ACC112 (cell line): ENCODE results near the gene GAMT.

ENCODE experiments used
- H2AFZ ChIP-seq: fragments of 200-600 bp; sonication (generic); one replicate; pipeline ENCODE4 v1.6.0; 2017; ENCODE audit warnings: antibody characterized with exemption, low read length; ENCODE audit not compliant: unreplicated experiment
- H3K27ac ChIP-seq: fragments of 200-600 bp; sonication (generic); 2 replicates; pipeline ENCODE4 v1.5.1; 2014; ENCODE audit warnings: low read depth, mild to moderate bottlenecking, antibody characterized with exemption, low read length, moderate library complexity
- H3K27me3 ChIP-seq: fragments of 200-600 bp; sonication (generic); 2 replicates; pipeline ENCODE4 v1.6.1; 2014; ENCODE audit warnings: mild to moderate bottlenecking, antibody characterized with exemption, low read length, moderate library complexity, mixed read lengths; ENCODE audit not compliant: insufficient read depth
- H3K36me3 ChIP-seq: fragments of 200-600 bp; sonication (generic); 2 replicates; pipeline ENCODE4 v1.6.1; 2016; ENCODE audit warnings: mild to moderate bottlenecking, antibody characterized with exemption, low read length, moderate library complexity, mixed read lengths; ENCODE audit not compliant: insufficient read depth
- H3K4me1 ChIP-seq: fragments of 200-600 bp; sonication (generic); one replicate; pipeline ENCODE4 v1.6.1; 2016; ENCODE audit warnings: low read length, mixed read lengths; ENCODE audit not compliant: insufficient read depth, unreplicated experiment, control insufficient read depth
- H3K4me3 ChIP-seq: fragments of 200-600 bp; sonication (generic); 2 replicates; pipeline ENCODE4 v1.5.1; 2014; ENCODE audit warnings: mild to moderate bottlenecking, low read depth, low read length
- H3K79me2 ChIP-seq: fragments of 200-600 bp; sonication (generic); one replicate; pipeline ENCODE4 v1.6.0; 2016; ENCODE audit warnings: low read length; ENCODE audit not compliant: control insufficient read depth, unreplicated experiment, insufficient read depth

The GAMT gene

GRCh38 chr19:1399079-1399478 lies 2.3 kb downstream of the GAMT start:
- no peaks in the 10 kb centered on the region for H3K27me3 ChIP-seq
- H3K4me1 ChIP-seq = peaks cover 2% of the 10 kb centered on the region
- no peak overlapping the region for H3K27ac ChIP-seq
- H2AFZ ChIP-seq = no peak overlapping the region
- H3K79me2 ChIP-seq = no peaks in the 10 kb centered on the region
- H3K36me3 ChIP-seq = no peaks in the 10 kb centered on the region
- H3K4me3 ChIP-seq = no peak overlapping the region

- Histone ChIP-seq H3K79me2 (no peaks in the 10 kb centered on the region), H3K4me1 (peaks cover 2% of the 10 kb centered on the region), H3K4me3 (no peak overlapping the region), H3K27me3 (no peaks in the 10 kb centered on the region), H3K36me3 (0 out of 2 replicates have a peak, but pooled peaks cover under 1% of the 10 kb centered on the region), H2AFZ (no peak overlapping the region), H3K27ac (no peak overlapping the region)
Observed at GRCh38 chr19:1397838-1398237, 3.5 kb downstream of the GAMT start.

- H3K36me3 ChIP-seq = 0 out of 2 replicates have a peak, but pooled peaks cover 3% of the 10 kb centered on the region
- no peaks in the 10 kb centered on the region for H3K27me3 ChIP-seq
- no peaks in the 10 kb centered on the region for H3K79me2 ChIP-seq
- no peak overlapping the region for H3K4me3 ChIP-seq
- H2AFZ ChIP-seq = no peak overlapping the region
- no peak overlapping the region for H3K27ac ChIP-seq
- H3K4me1 ChIP-seq = peaks cover 2% of the 10 kb centered on the region
Observed at GRCh38 chr19:1396768-1397679, 4.3 kb downstream of the GAMT start.

- Histone ChIP-seq H3K27ac (no peak overlapping the region), H3K27me3 (no peaks in the 10 kb centered on the region), H3K79me2 (no peaks in the 10 kb centered on the region), H3K4me3 (no peak overlapping the region), H3K4me1 (peaks cover 2% of the 10 kb centered on the region), H3K36me3 (0 out of 2 replicates have a peak, but pooled peaks cover 3% of the 10 kb centered on the region), H2AFZ (no peak overlapping the region)
Observed at GRCh38 chr19:1396019-1396767, 5.1 kb downstream of the GAMT start.

GRCh38 chr19:1395194-1396018 lies 5.9 kb downstream of the GAMT start:
- 0 out of 2 replicates have a peak, but pooled peaks cover 3% of the 10 kb centered on the region for H3K36me3 ChIP-seq
- no peak overlapping the region for H2AFZ ChIP-seq
- no peaks in the 10 kb centered on the region for H3K27me3 ChIP-seq
- H3K4me3 ChIP-seq = no peak overlapping the region
- H3K27ac ChIP-seq = no peak overlapping the region
- H3K4me1 ChIP-seq = peaks cover 2% of the 10 kb centered on the region
- H3K79me2 ChIP-seq = no peaks in the 10 kb centered on the region

GRCh38 chr19:1394252-1395193 lies 6.8 kb downstream of the GAMT start:
- H3K4me3 ChIP-seq = no peak overlapping the region
- no peak overlapping the region for H3K27ac ChIP-seq
- H2AFZ ChIP-seq = no peak overlapping the region
- no peaks in the 10 kb centered on the region for H3K27me3 ChIP-seq
- H3K4me1 ChIP-seq = no peaks in the 10 kb centered on the region
- no peaks in the 10 kb centered on the region for H3K79me2 ChIP-seq
- H3K36me3 ChIP-seq = 0 out of 2 replicates have a peak, but pooled peaks cover 3% of the 10 kb centered on the region

- no peaks in the 10 kb centered on the region for H3K27me3 ChIP-seq
- H3K4me1 ChIP-seq = no peaks in the 10 kb centered on the region
- H3K79me2 ChIP-seq = no peaks in the 10 kb centered on the region
- no peak overlapping the region for H2AFZ ChIP-seq
- H3K4me3 ChIP-seq = no peak overlapping the region
- no peak overlapping the region for H3K27ac ChIP-seq
- H3K36me3 ChIP-seq = 0 out of 2 replicates have a peak, but pooled peaks cover 3% of the 10 kb centered on the region
Observed at GRCh38 chr19:1393841-1394240, 7.5 kb downstream of the GAMT start.

- H3K27ac ChIP-seq = no peak overlapping the region
- no peaks in the 10 kb centered on the region for H3K79me2 ChIP-seq
- no peak overlapping the region for H3K4me3 ChIP-seq
- H3K36me3 ChIP-seq = 0 out of 2 replicates have a peak, but pooled peaks cover 3% of the 10 kb centered on the region
- no peaks in the 10 kb centered on the region for H3K4me1 ChIP-seq
- no peaks in the 10 kb centered on the region for H3K27me3 ChIP-seq
- no peak overlapping the region for H2AFZ ChIP-seq
Observed at GRCh38 chr19:1392939-1393530, 8.3 kb downstream of the GAMT start.

GRCh38 chr19:1392407-1392806 lies 8.9 kb downstream of the GAMT start:
- Histone ChIP-seq H3K27me3 (no peaks in the 10 kb centered on the region), H3K27ac (no peak overlapping the region), H3K36me3 (0 out of 2 replicates have a peak, but pooled peaks cover 3% of the 10 kb centered on the region), H3K4me1 (no peaks in the 10 kb centered on the region), H3K79me2 (no peaks in the 10 kb centered on the region), H2AFZ (no peak overlapping the region), H3K4me3 (no peak overlapping the region)
